GM12892 (cell line): ENCODE results near the gene FIP1L1.

Source experiments
- DNase-seq: peaks from one replicate; pipeline ENCODE4 v3.0.0; 2011; ENCODE audit not compliant: insufficient read length
- FAIRE-seq: peaks from 2 replicates; lab custom pipeline; 2011; peaks lifted over from hg19 to GRCh38; lab: Jason Lieb, UNC
- POLR2A ChIP-seq: IDR thresholded peaks from 2 replicates; pipeline ENCODE4 v1.6.1; 2011; ENCODE audit warnings: low read depth, low read length, control low read depth
- POLR2AphosphoS5 ChIP-seq: IDR thresholded peaks from 2 replicates; pipeline ENCODE4 v1.6.1; 2011; ENCODE audit warnings: low read depth, low read length, control low read depth
- TAF1 ChIP-seq: IDR thresholded peaks from 2 replicates; pipeline ENCODE4 v1.6.1; 2011; ENCODE audit warnings: low read depth, mild to moderate bottlenecking, control low read depth, low read length, borderline replicate concordance

The FIP1L1 gene

DNA sequence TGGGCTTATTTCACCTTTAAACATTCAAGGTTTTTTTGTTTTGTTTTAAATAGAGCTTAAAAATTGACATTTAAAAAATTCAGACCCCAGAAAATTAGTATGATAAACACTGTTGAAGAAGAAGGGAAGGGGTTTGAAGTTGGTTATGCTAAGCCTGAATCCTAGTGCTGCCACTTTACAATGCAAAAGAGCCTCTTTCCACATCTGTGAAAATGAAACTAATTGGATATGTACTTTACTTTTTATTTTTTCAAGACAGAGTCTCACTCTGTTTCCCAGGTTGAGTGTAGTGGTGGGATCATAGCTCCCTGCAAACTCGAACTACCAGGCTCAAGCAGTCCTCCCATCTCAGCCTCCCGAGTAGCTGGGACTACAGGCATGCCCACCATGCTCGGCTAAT is 41.8 kb downstream of the FIP1L1 start:
- no peak for FAIRE-seq
- TF ChIP-seq POLR2AphosphoS5 (no peak), TAF1 (no peak), POLR2A (no peak)
- no peak for DNase-seq

DNA sequence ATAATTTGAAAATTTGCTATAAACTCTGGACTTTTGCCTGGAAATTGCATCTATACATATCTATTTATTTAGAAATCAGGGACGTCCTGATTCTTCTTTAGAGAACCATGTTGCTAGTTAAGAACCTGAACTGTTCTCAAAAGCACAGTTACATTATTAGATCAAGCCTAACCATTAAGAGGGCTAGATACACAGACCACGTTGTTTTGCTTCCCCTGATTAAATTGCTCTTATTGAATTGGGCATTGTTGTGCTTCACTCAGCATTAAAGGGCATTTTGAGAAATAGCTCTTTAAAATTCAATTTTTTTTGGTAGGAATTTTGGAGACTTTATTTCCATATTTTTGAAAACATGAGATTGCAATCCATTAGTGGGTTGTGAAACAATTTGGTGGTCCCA is 44.4 kb downstream of the FIP1L1 start:
- DNase-seq, result no peak
- no peak for TF ChIP-seq TAF1
- no peak for TF ChIP-seq POLR2AphosphoS5
- TF ChIP-seq POLR2A, result no peak
- FAIRE-seq, result no peak

DNA sequence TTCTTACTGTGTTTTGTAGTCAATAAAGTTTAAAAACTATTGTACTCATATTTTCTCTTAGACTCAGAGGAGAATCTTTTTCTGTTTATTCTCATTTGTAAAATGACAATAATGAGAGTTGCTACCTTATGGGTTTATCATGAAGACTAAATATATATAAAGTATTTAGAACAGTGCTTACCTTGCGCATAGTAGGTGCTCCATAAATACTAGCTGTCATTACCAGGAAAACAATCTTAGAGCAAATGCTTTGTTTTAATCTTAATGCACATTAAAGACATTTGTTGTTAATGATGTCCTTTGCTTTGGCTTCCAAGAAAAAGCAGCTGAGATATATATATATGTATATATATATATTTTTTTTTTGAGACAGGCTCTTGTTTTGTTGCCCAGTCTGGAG is 44.9 kb downstream of the FIP1L1 start:
- TF ChIP-seq TAF1 (no peak), POLR2AphosphoS5 (no peak), POLR2A (no peak)
- no peak for DNase-seq
- FAIRE-seq, result no peak

DNA sequence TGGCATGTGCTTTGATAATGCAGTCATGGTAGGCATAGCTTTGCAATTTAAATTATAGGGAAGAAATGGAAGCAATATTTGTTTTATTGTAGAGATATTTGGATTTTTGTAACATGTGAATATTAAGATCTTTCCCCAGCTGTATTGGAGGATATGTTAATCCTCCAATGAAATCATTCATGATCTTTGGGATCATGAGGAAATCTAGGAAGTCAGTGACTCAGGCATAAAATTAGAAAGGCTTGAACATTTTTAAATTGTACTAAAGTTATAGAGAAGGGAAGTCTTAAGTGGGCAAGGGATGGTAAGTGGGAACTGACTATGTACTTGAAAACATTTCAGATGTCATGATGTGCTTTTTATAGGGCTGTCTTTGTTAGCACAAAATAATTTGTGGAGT is 46.8 kb downstream of the FIP1L1 start:
- peak; percentile 14 for FAIRE-seq

DNA sequence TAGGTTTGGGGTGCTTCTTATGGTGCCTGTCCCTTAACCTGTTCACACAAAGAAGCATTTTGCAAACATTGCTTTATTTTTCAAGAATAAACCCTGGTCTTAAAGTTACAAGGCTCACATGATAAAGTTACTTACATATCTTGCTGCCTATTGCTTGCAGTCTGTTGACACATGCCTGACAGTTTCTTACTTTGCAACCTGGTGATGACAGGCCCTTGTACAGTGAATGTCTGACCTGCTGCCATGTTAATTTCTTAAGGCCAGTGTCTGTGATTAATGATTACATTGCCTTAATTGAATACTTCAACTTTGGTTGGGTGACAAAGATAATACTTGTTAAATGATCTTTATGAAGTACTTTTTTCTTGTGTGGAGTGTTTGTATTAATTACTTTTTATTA is 49.9 kb downstream of the FIP1L1 start:
- DNase-seq, result no peak
- TF ChIP-seq POLR2A (no peak), POLR2AphosphoS5 (no peak), TAF1 (no peak)

More for the DNA sequence above, 46.8 kb downstream of the FIP1L1 start:
- DNase-seq, result no peak
- TF ChIP-seq TAF1 (no peak), POLR2A (no peak), POLR2AphosphoS5 (no peak)

DNA sequence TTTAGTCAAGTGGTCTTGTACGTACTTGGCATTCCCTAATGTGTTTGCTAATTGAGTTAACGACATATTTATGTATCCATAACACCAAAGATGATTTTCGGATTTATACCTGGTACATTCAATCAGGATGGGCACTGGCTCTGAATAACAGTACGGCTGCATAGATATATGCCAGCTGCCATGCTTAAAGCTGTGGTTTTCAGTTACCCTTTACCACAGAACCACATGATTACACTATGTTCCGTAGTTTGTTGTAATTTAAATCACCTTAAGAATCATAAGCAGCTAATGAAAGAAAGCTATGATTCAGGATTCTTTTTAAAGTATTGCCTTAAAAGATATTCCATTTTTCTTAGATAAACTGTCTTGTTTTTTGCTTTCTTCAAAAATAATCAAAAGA is 53.6 kb downstream of the FIP1L1 start:
- FAIRE-seq (peak; percentile 74), DNase-seq (no peak)
- no peak for TF ChIP-seq POLR2A
- TF ChIP-seq TAF1, result no peak
- TF ChIP-seq POLR2AphosphoS5, result no peak

More for the DNA sequence above, 49.9 kb downstream of the FIP1L1 start:
- FAIRE-seq, result peak; percentile 69

DNA sequence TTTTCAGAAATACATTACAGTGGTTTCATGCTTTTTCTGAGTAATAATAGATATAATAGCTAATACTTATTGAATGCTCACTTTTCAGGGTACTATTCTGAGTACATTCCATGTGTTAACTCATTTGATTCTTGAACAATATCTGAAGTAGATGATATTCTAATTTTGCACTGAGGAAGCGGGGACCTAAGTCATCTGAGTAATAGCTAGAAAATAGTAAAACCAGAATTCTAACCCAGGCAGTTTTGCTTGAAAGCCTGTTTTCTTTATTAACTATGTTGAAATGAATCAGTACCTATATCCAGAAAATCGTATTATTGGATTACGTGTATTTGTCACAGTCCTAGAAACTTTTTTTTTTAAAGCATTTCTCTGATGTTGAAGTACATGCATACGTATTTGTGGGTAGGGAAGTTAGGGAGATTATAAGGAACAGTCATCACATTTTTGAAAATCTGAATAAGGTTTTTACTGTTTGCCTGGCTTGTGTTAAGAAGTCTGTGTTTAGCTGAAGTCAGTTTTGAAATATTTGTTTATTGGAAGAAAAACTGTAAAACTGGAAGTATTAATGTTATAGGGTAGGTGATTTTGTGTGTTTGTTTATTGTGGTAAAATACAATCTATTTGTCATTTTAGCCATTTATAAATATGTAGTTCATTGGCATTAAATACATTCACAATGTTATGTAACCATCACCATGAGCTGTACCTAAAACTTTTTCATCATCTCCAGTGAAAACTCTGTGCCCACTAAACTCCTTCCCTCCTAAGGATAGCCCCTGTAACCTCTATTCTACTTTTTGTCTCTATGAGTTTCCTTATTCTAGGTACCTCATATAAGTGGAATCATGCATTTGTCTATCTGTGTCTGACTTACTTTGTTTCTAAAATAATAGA is 55.3 kb downstream of the FIP1L1 start:
- FAIRE-seq, result no peak
- DNase-seq, result no peak
- TF ChIP-seq TAF1 (no peak), POLR2A (no peak), POLR2AphosphoS5 (no peak)

DNA sequence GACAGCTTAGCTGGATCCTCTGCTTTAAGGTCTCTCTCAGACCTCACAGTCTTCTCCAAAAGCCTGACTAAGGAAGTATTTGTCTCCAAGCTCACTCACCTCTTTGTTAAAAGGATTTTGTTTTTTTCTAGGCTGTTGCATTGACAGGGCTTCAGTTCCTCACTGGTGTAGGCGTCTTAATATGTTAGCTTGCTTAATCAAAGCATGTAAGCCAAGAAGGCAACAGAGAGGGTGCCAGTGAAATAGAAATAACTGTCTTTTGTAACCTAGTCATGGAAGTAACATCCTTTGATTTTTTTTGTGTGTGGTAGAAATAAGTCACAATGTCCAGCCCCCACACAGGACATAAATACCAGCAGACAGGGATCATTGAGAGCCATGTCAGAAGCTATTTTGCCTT is 58.8 kb downstream of the FIP1L1 start:
- no peak for FAIRE-seq
- no peak for DNase-seq
- TF ChIP-seq TAF1 (no peak), POLR2AphosphoS5 (no peak), POLR2A (no peak)

DNA sequence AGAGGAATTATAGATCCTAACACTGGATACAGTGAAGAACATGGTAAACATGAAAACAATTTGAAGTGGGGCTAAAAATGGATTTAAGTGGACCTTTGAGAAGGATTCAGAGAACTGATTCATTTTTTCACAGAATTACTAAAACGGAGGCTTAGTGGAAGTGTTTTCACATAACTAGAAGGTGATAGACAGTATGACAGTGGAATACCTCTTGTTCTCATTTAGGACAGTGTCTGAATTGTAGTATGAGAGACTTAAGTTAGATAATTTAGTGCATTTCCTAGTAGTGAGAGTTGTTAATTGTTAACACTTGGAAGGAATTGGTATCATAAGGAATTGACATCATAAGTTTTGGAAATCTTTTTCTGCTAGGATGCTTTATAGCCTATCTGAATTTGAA is 64.1 kb downstream of the FIP1L1 start:
- DNase-seq (no peak), FAIRE-seq (peak; percentile 9)
- TF ChIP-seq TAF1 (no peak), POLR2AphosphoS5 (no peak), POLR2A (no peak)

DNA sequence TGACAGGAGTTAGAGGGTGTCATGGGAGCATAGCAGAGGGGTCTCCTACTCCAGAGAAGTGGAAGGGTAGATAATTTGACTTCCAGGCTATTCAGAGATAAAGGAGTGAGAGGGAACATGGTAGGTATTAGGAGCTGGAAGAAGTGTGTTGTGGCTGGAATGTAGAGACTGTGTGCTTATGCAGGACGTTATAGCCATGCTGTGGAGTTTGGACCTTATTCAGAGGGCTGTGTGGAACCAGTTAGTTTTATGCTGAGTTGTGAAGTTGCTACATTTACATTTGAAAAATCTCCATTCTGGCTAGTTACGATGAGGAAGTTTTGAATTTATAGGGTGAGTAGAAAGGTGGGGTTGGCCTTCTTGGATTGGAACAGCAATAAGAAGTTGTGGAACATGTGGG is 67.5 kb downstream of the FIP1L1 start:
- DNase-seq (no peak), FAIRE-seq (no peak)
- no peak for TF ChIP-seq POLR2A
- TF ChIP-seq POLR2AphosphoS5, result no peak
- TF ChIP-seq TAF1, result no peak

DNA sequence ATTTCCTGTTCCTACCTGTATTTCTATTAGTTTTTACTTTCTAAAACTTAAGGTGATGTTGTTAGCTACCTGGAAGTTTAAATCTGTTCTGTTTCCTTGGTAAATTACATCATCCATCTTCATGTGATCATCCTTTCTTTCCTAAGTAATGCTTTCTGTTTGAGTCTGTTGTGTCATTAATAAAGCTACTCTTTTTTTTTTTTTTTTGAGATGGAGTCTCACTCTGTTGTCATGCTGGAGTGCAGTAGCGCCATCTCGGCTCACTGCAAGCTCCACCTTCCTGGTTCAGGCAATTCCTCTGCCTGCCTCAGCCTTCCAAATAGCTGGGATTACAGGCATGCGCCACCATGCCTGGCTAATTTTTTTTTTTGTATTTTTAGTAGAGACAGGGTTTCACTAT is 73.3 kb downstream of the FIP1L1 start:
- TF ChIP-seq POLR2AphosphoS5, result no peak
- TF ChIP-seq TAF1, result no peak
- TF ChIP-seq POLR2A, result no peak
- DNase-seq, result no peak
- no peak for FAIRE-seq

DNA sequence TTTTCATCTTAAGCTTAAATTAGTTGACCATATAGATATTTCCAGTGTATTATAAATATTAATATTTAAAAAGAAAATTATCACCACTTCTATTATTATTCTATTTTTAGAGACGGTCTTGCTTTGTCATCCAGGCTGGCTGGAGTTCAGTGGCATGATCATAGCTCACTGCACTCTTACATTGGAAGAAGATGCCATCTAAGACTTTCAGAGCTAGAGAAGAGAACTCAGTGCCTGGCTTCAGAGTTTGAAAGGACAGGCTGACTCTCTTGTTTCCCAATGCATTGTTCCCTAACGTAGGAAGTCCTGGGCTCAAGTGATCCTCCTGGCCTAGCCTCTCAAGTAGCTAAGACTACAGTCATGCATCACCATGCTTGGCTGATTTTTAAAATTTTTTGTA is 75.9 kb downstream of the FIP1L1 start:
- TF ChIP-seq POLR2A (no peak), POLR2AphosphoS5 (no peak), TAF1 (no peak)
- DNase-seq (no peak), FAIRE-seq (no peak)

DNA sequence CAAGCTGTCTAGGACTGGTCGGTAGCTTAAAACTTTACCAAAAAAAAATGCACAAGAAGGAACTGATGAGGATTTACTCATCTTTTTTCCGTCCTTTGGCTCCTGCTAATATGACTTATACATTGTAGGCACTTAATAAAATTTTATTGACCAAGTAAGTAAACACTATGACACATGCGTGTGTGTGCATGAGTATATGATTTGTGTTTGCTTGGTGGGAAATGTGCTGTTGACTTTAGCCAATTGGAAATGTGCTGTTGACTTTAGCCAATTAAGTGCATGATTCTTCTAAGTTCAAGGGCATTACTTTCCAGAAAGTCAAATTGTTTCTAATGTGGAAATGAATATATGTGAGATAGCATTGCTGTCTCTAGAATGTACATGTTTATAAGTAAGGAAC is 78.3 kb downstream of the FIP1L1 start:
- TF ChIP-seq TAF1 (no peak), POLR2AphosphoS5 (no peak), POLR2A (no peak)
- FAIRE-seq, result no peak
- DNase-seq, result no peak

DNA sequence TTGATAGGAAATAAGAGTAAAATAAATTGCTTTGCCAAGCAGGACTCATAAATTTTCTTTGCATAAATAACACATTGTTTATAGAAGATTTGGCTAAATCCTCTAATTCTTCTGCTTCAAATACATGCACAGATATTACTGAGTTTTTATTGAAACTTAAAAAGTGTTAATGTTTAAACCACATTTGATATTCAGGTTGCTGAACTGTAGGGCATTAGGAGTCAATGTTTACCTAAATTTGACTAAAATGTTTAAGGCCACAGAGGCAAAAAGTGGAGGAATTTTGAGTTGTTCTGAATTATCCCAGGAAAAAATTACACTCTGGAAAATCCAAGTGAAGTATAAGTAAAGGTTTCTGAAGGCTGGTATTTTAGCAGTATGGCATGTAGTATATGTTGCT is 78.7 kb downstream of the FIP1L1 start:
- FAIRE-seq (no peak), DNase-seq (no peak)
- TF ChIP-seq POLR2AphosphoS5 (no peak), POLR2A (no peak), TAF1 (no peak)

DNA sequence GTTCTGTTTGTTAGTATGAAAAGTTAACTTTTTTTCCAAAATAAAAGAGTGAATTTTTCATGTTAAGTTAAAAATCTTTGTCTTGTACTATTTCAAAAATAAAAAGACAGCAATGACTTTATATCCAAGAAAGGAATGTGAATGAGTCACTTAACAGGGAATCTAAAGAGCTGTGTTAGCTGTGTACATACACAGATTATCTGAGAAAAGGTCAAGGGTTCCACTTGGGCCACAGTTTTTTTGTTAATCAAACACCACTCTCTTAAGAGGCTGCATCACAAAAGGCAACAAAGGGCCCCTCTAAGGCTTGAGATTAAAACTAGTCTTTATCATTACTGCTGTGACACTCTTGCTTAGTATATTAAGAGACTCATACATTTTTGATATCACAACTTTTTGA is 82.1 kb downstream of the FIP1L1 start:
- TF ChIP-seq TAF1 (no peak), POLR2A (no peak), POLR2AphosphoS5 (no peak)
- FAIRE-seq (no peak), DNase-seq (no peak)
